Measurements from ENCODE around the gene TMEM86B.
A peak's percentile ranks its signal among the peaks of the same experiment; 100 is the strongest.
"Not testable (repeated sequence)": the region's sequence is repeated elsewhere in the genome, so short reads cannot be mapped to it uniquely, and the experiment has no call there.

TMEM86B gene

DNA sequence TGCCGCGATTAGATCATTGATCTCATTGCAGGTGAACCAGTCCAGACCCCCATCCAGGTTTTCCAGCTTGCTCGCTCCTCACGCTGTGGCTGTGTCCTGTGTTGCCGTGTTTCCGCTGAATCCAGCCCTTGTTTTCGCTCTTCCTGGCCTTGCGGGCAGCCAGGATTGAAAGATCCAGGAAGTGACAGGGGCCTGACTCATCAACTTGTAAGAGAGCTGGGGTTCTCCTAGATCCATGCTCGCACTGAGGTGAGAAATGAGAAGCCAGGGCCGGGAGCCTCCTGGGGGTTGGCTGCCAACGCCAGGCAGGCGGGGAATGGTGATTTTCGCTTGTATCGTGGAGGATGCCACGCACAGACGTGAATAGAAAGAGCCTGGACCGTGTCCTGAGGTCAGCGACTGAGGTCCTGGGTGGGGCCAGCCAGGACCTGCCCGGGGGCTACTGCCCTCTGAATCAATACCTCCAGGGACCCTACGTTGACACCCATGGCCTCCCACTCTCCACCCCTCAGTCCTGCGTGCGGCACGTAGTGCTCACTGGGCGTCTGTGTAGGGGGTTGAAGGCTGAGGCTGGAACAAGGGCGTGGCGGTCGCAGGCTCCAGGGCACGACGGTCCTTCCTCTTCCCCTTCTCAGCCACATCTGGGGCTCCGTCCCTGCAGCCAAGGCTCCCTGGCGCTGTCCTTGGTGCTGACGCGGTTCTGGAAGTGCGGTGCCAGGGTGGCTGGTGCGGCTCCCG is 11.9 kb downstream of the TMEM86B start:
- DNase-seq = peak; percentile 98

DNA sequence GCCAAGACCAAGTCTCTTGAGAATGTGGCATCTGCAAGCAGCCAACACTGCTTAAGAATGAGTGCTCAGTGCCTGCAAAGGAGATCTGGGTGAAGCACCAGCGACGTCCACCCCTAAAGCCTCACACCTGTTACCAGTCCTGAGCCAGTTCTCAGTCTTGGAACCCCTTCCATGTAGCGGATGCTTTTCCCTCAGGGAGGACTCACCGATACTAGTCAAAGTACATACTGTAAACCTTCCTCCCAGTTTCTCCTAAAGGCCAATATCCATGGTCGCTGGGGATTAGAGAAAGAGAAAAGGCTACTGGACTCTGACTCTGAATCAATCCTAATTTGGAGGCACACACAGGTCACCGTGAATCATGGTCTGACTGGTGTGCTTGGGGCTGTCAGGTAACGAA is 15.0 kb downstream of the TMEM86B start:
- DNase-seq = no peak

DNA sequence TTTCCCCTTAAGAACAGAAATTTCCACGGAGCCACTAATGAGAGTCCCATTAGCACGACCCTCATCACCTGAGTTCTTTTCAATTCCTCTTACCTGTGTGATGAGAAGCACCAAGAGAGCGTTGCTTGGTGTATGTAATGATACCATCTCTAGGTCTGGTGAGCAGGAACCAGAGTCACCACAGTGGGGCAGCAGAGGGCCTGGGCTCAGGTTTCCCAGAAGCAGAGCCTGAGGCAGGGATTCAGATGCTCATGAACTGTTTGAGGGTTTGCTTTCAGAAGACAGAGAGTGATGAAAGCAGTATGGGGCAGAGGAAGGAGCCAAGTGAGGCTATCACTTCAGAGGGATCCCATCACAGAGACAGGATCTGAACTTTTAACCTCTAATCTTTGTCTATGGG is 16.1 kb downstream of the TMEM86B start:
- DNase-seq = no peak

DNA sequence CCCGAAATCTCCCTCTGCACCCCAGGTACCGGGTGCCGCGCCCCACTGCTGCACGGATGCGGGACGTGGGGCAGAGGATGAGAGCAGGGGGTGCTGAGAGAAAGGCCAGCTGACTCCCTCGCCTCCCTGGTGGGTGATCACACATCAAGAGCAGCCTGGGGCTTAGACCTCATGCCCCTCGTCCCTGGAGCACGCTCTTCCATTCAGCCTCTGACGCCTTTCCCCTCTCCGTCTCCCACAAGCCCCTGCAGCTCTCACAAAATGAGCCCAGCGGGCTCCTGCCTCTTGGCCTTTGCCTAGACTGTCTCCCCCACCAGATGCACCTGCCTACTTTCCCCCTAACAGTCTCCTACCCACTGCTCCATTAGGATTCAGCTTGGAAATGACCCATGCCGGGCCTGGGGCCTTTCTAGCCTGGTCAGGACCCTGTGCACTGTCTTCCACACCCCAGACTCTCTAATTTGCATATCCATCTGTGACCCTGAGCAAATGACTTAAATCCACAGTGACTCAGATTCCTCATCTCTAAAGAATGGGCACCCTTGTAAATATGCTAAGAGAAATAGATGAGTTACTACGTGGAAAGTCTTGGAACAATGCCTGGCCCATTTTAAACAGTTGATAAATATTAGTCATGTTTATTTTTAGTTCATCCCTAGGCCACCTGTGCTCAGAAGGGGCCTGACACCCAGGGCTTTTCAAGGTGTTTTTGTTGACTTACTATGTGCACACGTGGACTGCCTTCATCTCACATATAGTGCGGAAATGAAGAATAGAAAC is 18.7 kb downstream of the TMEM86B start:
- peak; percentile 76 for DNase-seq

DNA sequence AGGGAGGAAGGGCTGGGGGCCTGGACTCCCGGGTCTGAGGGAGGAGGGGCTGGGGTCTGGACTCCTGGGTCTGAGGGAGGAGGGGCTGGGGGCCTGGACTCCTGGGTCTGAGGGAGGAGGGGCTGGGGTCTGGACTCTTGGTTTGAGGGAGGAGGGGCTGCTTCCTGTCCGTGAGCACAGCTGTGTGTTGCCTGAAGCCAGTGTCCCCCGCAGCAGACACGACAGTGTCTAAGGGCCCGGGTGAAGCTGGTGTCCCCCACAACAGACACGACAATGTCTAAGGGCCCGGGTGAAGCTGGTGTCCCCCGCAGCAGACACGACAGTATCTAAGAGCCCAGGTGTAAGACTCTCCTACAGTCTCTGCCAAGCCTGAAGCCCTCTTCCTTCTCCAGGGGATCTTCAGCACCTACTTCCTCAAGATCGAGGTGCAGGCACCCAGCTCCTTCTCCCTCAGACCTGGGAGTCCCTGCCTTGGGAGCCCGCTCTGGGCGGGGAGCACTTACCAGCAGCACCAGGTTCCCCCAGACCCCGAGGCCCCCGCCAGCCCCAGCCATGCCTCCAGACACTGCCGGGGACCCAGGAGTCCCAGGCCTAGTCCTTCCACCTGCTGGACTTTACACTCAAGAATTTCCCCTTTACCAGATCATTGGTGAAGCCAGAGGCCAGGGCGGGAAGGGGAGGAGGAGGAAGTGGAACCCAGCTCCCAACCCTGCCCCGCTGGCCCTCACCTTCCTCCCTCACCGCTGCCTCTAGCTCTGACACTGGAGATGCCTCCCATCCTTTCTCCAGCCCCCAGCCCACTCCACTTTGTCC is 19.5 kb downstream of the TMEM86B start, which contains the start of gene PTPRH:
Gene PTPRH (minus strand): TSS at position 622 of the 813 bp plus-strand sequence. CDS start 68 bp downstream, at position 554.
- no peak for DNase-seq

DNA sequence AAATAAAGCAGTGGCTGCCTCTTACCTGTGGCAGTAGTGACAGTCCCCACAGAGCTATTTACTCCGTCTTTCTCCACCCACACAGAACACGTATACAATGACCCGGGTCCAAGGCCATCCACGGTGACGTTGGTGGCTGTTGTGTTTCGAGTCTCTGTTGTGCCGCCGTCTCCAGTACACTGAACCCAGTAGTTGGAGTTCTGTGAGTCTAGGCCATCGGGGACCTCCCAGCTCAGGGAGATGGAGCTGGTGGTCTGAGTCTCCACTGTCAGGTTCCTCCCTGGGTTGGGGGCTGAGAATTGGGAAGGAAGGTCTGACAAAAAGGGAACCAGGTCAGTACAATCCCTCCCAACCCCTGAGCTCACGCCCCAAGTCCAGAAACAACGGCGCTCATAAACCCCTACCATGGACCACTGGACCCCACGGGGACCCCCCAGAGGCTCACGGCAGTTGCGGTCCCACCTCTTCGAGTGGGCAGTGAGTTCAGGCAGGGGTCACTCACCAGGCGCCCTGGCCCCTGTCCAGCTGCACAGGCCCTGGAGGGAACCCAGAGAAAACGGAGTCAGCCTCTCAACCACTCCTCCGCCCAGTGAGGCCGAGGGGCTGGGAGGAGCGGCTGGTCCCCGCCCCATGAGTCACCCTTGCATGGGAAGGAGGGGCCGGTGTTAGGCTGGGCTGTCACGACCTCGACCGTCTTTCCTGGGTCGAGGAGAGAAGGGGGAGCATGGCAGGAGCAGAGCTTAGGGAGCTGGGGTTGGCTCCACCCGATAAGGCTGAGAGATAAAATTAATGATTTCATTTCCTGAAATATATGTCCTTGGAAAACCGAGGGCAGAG is 21.7 kb downstream of the TMEM86B start:
- peak; percentile 71 for DNase-seq

DNA sequence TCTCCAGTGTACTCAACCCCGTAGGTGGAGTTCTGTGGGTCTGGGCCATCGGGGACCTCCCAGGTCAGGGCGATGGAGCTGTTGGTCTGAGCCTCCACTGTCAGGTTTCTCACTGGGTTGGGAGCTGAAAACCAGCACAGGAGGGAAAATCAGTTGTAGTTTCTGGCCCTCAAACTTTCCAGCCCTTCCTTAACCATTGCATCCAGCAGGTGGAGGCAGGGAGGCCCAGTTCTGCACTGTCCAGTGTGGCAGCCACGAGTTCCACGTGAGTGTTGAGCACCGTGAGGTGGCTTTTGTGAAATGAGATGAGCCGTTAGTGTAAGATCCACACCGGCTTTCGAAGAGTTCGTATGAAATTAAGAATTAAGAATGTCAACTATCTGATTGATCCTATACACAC is 26.4 kb downstream of the TMEM86B start:
- not testable (repeated sequence) for DNase-seq

DNA sequence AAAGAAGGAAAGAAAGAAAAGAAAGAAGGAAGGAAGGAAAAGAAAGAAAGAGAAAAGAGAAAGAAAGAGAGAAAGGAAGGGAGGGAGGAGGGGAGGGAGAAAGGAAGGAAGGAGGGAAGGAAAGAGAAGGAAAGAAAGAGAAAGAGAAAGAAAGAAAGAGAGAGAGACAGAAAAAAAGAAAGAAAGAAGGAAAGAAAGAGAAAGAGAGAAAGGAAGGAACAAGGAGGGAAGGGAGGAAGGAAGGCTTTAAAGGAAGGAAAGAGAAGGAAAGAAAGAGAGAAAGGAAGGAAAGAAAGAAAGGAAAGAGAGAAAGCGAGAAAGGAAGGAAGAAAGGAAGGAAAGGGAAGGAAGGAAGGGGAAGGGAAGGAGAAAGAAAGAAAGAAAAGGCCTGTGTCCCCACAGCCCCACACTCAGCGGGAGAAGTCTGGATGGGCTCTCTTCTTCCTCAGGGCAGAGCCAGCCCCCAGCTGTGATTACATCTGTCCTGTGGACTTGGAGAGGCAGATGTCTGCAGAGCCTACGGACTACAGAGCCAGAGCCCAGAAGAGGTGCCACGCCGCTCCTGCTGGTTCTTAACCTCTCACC is 28.9 kb downstream of the TMEM86B start:
- DNase-seq = no peak

DNA sequence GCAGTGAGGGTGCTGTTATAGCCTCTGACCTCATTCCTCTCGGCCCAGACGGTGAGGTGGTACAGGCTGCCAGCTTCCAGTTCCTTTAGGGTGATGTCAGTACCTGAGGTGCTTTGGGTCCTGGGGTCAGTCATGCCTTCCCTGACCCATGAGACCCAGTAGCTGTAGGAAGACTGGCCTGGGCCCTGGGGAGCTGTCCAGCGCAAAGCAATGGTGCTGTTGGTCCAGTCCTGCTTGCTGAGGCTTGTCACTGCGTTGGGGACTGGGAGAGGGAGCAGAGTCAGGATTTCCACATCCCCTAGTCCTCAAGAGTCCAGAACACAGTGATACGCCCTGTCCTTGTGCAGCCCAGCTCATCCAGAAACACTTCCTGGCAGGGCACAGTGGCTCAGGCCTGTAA is 29.9 kb downstream of the TMEM86B start:
- no peak for DNase-seq

DNA sequence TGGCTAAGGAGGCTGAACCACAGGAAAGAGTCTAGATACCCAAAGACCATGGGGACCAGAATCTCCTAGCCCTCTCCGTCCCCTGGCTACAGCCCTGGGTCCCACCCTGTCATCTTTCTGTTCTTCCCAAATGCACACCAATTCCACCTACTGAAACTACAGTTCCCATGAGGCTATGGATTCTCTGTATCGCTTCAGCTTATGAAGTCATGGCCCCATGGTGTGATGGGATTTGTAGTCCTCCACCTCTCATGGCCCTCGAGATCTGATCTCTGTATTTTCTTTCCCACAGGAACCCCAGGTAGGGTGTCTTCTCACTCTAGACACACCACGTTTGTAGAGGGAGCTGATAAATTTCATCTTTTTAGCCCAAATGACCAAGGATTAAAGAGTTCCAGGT is 31.0 kb downstream of the TMEM86B start:
- no peak for DNase-seq

DNA sequence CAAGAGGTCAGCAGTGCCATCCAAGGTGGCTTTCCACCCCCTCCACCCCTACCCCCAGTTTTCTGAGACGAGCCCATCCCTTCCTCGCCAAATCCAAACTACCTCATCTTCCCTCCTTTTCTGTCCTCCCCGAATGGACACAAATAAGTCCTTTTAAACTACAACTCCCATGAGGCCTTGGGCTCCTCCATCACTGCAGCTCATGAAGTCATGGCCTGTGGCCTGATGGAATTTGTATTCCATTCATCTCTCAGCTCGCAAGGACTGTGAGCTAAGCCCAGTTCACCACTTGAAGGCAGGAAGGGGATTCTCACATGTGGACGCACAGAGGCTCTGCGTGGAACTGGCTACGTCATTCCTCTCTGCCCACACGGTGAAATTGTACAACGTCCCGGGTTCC is 31.8 kb downstream of the TMEM86B start:
- DNase-seq = no peak

DNA sequence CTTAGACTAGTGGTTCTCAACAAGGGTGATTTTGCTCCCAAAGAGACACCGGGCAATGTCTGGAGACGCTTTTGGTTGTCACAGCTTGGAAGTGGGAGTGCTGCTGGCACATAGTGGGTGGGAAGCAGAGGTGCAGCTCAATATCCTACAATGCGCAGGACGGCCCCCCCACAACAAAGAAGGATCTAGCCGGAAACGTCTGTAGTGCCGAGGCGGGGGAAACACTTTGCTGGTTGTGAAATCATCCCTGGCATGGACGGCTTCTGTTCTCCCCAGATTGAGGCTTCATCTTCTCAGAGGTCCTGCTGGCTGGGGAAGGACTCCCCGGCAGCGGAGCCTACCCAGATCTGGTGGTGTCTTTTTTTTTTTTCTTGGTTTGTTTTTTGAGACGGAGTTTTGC is 35.1 kb downstream of the TMEM86B start:
- DNase-seq = no peak

DNA sequence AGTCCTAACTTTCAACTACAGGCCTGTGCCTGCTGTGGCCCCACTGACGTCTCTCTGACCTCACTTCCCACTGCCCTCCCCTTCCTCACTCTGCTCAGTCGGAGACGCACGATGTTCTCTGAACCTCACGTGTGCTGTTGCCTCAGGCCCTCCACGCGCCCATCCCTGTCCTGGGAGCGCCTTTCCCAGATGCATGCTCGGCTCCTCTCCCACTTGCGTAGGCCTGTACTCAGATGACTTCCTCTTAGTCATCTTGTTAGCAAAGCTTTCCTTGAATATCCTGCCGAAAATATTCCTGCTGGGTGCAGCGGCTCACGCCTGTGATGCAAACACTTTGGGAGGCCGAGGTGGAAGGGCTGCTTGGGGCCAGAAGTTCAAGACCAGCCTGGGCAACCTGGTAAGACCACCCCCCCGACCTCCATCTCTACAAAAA is 39.1 kb downstream of the TMEM86B start:
- DNase-seq = no peak

DNA sequence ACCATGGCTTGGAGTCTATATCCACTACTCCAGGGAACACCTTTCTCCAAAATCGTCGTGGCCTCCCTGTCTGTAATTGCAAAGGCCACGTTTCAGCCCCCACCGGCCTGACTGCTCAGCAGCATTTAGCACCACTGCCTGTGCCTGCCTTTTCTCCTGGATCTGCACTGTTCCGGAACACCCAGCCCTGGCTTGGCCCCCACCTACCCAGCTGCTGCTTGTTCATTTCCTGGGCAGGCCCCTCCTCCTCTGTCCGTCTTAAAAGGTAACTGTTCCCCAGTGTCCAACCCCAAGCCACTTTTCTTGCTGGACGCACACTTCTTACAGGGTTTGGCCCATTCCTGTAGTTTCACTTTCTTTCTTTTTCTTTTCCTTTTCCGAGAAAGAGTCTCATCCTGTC is 39.9 kb downstream of the TMEM86B start:
- DNase-seq = no peak

DNA sequence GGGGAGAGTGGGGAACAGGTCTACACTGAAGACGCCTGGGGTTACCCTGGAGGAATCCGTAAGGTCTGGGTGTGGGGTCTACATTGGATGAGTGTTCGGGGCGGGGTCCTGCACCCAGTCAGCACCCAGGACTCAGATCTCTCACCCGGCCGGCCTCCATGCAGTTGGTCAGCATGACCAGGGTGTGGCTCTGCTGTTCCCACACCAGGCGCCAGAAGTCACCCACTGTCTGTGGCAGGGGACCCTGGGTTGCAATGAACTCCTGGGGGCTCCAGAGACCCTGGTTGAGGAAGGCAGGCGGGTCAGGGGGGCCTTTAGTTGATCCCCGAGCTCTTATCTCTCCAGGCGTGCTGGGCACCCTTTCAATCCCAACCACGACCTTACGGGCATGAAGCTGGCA is 42.5 kb downstream of the TMEM86B start:
- DNase-seq = no peak

DNA sequence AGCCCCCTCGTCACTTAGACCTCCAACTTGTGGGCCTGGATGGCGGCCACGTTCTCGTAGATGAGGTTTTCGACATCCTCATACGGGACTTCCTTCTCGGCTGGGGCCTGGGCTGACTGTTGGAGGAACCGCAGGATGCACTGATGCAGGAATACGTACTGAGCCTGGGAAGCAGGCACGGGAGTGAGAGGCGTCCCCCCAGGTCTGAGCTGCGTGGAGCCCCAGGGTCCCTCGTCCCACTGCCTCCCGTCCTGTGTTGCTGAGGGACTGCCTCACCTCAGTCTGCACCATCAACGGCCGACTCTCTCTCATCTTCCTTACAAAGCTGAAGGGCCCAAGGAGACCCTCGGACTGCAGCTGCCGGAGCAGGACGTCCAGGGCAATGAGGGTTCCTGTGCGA is 46.8 kb downstream of the TMEM86B start:
- DNase-seq = no peak

DNA sequence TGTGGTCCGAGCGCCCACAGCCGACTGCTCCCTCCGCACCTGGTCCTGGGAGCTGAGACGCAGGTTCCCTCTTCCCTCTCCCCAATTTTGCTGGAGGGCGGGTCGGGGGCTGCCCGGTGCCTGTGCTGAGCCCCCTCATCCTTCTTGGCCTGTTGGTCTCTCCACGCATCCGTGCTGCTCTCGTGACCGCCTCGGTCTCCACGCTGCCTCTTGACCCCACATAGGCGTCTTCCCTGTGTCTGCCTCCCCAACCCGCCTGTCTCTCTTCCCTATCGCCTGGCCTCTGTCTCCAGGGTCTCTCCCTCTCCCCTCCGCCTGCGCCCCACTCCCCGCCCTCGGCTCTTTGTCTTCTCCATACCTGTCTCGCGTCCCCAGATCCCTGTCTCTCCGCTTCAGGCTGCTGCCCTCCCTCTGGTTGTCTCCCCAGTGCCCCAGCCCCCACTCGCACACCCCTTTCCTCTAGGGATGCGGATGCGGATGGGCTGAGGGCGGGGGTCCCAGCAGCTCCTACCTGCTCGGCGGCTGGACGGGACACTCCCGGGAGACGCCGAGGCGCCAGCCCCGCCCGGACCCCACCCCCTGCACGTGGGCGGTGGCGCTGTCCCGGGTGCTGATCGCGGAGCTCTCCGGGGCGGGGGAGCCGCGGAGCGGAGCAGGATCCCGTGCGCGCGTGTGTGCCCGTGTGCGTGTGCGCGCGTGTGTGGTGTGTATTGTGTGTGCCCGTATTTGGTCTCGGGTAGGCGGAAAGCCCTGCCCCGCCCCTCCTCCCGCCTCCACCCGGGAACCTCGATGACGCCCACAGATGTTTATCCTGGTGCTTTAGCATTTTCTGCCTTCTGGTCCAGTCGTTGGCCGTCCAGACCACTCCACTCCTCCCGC is 48.7 kb downstream of the TMEM86B start, which contains the start of gene SYT5:
Gene SYT5 (minus strand): TSS at position 684 of the 879 bp plus-strand sequence. CDS start 1,248 bp downstream, outside the sequence.
- DNase-seq = peak; percentile 53

DNA sequence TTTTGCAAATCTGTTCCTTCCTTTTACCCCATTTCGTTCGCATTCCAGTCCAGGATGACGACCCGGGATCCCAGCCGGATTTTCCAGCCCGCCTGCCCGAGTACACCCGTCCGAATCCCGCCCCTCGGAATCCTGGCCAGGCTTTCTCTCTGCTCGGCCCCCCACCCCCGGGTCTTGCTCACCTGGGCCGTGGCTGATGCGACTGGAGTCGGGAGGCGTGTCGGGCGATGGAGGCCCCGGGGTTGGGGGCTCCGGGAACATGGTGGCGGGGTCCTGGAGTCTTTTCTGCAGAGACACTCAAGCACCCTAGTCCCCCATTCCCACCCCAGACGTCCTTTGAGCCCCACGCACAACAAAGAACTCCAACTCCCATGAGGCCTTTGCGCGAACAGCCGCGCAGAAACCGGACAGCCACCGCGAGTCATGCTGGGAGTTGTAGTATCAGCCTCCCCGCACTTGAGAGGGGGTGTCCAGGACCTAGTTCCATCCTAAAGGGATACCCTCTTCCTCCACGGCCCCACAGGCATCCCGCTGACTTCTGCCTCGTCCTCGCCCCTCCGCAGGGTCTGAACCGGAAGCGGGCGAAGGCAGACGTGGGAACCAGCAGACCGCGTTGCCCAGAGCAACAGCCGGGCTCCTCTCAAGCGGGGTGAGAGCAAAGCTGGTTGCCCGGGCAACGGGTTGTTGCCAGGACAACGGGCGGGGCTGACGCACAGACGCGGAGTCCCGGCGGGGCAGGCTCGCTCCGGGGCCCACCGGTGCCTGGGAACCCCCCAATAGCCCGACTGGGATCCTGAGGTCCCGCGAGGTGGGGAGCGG is 49.6 kb downstream of the TMEM86B start:
- DNase-seq = peak; percentile 94
